ENCODE measurements around the gene SH3BGRL2. TPM values are rescaled to one million over a fixed set of nuclear protein-coding genes. Genes with fewer than 3 reads are reported as not detected.

SH3BGRL2 gene
- total and polyA plus RNA-seq, 11 donors: 2.5 to 14.1 (median 5.6) TPM

DNA sequence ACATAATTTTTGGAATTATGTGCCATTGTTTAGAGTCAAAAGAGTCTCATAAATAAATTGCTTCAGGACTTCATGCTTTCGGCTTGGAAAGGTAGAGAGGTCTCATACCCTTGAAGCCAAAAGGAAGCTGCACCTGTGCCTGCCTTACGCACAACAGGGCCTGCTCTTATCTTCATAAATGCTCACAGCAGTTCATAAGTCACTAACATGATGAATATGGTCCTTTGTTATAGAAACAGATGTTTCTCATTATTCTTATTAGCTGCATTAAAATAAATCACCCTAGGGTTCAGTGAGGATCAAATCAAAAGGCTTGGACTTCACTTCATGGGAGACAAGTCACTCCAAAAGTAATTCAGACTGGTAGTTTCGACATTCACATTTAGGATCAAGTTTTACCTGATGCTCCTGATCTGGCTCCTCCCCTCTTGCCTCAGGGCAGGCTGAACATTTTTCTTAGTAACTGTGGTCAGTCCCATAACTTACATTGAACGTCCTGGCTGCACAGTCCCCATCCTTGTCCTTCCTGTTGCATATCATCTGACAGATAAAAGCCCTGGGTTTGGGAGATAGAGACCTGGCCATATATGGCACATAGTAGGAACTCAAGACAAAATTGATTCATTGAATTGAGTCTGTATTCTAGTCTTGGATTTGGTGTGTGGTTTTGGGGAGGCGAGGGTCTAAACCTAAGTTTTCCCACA lies 20.7 kb upstream of the SH3BGRL2 start:
- 71 to 81% (median 80%) methylated on average over 5 of the region's 5 CpGs for WGBS, 4 donors
- no peak for TF ChIP-seq POLR2A (IDR thresholded peaks at IDR 0.05)
- TF ChIP-seq CTCF (IDR thresholded peaks at IDR 0.05): no peak

DNA sequence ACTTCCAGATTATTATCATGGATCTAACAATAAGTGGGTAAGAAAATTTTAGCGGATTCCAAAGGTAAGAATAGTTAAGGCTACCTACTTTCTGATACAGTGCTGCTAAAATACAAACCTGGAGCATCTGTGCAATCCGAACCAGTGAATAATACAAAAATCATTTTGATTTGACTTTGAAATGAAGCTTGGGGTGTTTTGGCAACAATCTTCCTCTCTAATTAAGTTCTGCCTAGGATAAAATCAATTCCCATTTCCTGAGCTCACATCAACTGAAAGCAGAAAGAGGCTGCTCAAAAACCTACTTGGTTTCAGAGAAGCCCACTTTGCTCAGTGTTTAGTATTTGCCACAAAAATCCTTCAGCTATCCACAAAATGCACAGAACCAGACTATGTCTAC lies 18.7 kb upstream of the SH3BGRL2 start:
- Histone ChIP-seq H3K27me3 (no peaks in the 10 kb centered on the region), H3K9me3 (no peaks in the 10 kb centered on the region), H3K27ac (no peak overlapping the region), H3K36me3 (no peaks in the 10 kb centered on the region), H3K4me3 (no peak overlapping the region), H3K4me1 (peaks cover 0 to 7% (median 0%) of the 10 kb centered on the region in 12 donors)
- no peak for TF ChIP-seq CTCF (IDR thresholded peaks at IDR 0.05)
- DNase-seq (no peak), ATAC-seq (no peak)
- 82 to 85% (median 85%) methylated on average over 2 of the region's 2 CpGs for WGBS, 4 donors
- intact Hi-C loops (cut with DNase I): no loop called here

More for the DNA sequence above, 20.7 kb upstream of the SH3BGRL2 start:
- Histone ChIP-seq H3K36me3 (no peaks in the 10 kb centered on the region), H3K9me3 (no peaks in the 10 kb centered on the region), H3K4me1 (peaks cover 0 to 7% (median 0%) of the 10 kb centered on the region in 12 donors), H3K27me3 (no peaks in the 10 kb centered on the region), H3K27ac (no peak overlapping the region), H3K4me3 (no peak overlapping the region)
- no peak for ATAC-seq
- no peak for DNase-seq
- intact Hi-C loops (cut with DNase I): no loop called here

- DNase-seq: no peak
- peaks cover 0 to 7% (median 0%) of the 10 kb centered on the region in 12 donors for H3K4me1 ChIP-seq
- H3K36me3 ChIP-seq: no peaks in the 10 kb centered on the region
- H3K27ac ChIP-seq: no peak overlapping the region
- no peak for ATAC-seq
- no peaks in the 10 kb centered on the region for H3K9me3 ChIP-seq
- TF ChIP-seq POLR2A (IDR thresholded peaks at IDR 0.05) (no peak), CTCF (IDR thresholded peaks at IDR 0.05) (no peak)
- intact Hi-C loops (cut with DNase I): no loop called here
- WGBS, 4 donors: 66 to 80% (median 74%) methylated on average over 1 to 2 of the region's 2 CpGs
- H3K27me3 ChIP-seq: no peaks in the 10 kb centered on the region
- H3K4me3 ChIP-seq: no peak overlapping the region
Measured at GRCh38 chr6:79612918-79613317, 18.2 kb upstream of the SH3BGRL2 start.

GRCh38 chr6:79613912-79614311 lies 17.2 kb upstream of the SH3BGRL2 start:
- ATAC-seq: no peak
- WGBS, 4 donors: 85 to 92% (median 91%) methylated on average over 6 of the region's 6 CpGs
- no peaks in the 10 kb centered on the region for H3K27me3 ChIP-seq
- intact Hi-C loops (cut with DNase I): no loop called here
- H3K9me3 ChIP-seq: no peaks in the 10 kb centered on the region
- no peaks in the 10 kb centered on the region for H3K36me3 ChIP-seq
- no peak for DNase-seq
- no peak overlapping the region for H3K4me3 ChIP-seq
- TF ChIP-seq CTCF (IDR thresholded peaks at IDR 0.05): no peak
- no peak for TF ChIP-seq POLR2A (IDR thresholded peaks at IDR 0.05)
- no peak overlapping the region for H3K27ac ChIP-seq
- H3K4me1 ChIP-seq: peaks cover 0 to 7% (median 0%) of the 10 kb centered on the region in 12 donors

Measured in heart left ventricle (tissue), 16 donors.